HG02759 (cell line): Measurements from ENCODE around the gene DNAJC13.
"Not testable (repeated sequence)": the region's sequence is repeated elsewhere in the genome, so short reads cannot be mapped to it uniquely, and the experiment has no call there.

Source experiments
- ATAC-seq: cut with Tn5 transposase; IDR thresholded peaks from one replicate; pipeline ENCODE4 v1.9.1; 2021; ENCODE audit warnings: mild to moderate bottlenecking, moderate library complexity; ENCODE audit not compliant: unreplicated experiment

DNAJC13 gene, protein sequence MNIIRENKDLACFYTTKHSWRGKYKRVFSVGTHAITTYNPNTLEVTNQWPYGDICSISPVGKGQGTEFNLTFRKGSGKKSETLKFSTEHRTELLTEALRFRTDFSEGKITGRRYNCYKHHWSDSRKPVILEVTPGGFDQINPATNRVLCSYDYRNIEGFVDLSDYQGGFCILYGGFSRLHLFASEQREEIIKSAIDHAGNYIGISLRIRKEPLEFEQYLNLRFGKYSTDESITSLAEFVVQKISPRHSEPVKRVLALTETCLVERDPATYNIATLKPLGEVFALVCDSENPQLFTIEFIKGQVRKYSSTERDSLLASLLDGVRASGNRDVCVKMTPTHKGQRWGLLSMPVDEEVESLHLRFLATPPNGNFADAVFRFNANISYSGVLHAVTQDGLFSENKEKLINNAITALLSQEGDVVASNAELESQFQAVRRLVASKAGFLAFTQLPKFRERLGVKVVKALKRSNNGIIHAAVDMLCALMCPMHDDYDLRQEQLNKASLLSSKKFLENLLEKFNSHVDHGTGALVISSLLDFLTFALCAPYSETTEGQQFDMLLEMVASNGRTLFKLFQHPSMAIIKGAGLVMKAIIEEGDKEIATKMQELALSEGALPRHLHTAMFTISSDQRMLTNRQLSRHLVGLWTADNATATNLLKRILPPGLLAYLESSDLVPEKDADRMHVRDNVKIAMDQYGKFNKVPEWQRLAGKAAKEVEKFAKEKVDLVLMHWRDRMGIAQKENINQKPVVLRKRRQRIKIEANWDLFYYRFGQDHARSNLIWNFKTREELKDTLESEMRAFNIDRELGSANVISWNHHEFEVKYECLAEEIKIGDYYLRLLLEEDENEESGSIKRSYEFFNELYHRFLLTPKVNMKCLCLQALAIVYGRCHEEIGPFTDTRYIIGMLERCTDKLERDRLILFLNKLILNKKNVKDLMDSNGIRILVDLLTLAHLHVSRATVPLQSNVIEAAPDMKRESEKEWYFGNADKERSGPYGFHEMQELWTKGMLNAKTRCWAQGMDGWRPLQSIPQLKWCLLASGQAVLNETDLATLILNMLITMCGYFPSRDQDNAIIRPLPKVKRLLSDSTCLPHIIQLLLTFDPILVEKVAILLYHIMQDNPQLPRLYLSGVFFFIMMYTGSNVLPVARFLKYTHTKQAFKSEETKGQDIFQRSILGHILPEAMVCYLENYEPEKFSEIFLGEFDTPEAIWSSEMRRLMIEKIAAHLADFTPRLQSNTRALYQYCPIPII (N-terminal part only)

DNA sequence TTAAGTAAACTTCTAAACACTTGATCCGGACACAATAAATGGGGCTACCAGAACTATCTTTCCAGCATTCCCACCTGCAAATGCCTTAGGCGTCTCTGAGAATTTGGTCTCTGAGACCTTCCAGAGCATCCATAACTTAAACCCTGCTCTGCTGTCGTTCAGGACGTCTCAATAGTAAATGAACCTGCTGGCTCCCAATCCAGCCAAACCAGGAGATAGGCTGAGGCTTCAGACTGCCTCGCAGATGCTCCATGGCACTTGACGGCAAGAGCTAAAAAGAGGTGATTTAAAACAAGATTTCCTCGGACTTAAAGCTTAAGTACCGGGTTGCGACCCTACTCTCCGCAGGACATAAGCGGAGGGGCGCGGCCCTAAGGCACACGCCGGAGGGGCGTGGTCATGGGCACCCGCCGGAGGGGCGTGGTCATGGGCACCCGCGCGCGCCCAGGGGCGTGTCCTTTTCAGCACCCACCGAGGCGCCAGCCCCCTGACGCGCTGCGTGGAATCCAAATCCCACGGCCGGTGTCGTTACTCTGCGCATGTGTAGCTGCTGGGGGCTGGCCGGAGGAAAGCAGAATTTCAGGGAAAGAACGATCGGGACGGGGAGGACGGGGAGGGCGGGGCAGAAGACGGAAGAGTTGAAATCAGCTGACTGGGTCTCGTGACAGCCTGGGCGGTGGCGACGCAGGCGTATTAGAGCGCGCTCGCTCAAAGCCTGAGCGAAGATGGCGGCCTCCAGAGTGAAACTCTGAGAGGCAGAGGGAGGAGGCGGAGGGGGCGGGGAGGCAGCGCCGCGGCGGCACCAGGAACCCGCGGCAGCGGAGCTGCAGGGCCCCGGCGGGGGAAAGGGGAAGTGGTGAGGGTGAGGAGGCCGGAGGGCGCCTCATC lies at the start of gene DNAJC13:
TSS of gene DNAJC13 (plus strand) at position 696 of the 888 bp plus-strand sequence. CDS start 17,049 bp downstream, outside the sequence.
- peak; percentile 94 for ATAC-seq

DNA sequence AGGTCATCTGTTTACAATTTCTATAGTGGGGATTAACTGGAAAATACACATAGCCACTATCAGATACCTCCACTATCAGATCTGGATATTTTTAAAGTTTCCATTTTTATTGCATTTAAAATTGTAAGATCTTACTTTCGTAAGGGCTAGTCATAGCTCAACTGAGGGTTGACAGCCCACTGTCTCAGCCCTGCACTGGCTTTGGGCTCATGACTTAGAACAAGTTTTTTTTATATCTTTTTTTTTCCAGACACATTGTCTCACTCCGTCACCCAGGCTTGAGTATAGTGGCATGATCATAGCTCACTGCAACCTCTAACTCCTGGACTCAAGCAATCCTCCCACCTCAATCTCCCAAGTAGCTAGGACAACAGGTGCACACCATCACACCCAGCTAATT lies 48.8 kb upstream of the DNAJC13 start:
- no peak for ATAC-seq

GRCh38 chr3:132368962-132369361 lies 48.3 kb upstream of the DNAJC13 start:
- ATAC-seq: no peak

DNA sequence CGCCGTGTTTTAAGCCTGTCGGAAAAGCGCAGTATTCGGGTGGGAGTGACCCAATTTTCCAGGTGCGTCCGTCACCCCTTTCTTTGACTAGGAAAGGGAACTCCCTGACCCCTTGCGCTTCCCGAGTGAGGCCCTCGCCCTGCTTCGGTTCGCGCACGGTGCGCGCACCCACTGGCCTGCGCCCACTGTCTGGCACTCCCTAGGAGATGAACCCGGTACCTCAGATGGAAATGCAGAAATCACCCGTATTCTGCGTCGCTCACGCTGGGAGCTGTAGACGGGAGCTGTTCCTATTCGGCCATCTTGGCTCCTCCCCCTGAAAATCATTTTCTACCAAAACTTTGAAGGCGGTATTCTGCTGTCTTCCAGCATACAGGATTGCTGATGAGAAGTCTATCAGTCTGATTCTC lies 40.4 kb upstream of the DNAJC13 start:
- ATAC-seq: not testable (repeated sequence)

DNA sequence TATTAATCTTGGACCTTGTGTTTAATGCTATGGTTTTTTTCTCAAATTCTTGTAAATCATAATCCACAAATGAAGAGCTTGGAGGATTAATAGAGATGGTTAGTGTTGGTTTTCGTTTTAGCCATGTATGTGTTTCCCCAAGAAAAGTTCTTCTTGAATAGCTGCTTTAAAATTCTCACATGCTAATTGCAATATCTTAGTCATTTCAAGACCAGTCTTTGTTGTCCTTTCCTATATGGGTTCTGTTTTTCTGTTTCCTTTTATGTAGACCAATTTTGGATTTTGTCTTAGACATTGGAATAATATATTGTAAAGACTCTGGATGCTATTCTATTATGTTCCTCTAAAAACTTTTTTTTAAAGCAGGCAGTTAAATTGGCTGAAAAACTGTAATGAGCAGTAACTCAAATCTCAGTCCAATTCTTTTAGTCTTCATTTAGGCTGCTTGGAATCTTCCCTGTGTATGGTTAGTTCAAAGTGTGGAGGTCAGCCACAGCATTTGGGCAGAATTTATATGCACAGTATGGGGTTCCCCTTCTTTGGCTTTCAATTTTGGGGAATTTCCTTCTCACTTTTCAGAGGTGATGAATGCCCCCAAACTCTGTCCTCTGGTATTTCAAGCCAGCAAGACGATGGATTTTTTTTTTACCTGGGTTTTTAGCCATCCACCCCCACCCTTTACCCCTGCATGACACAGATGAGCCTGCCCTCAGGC lies 39.1 kb upstream of the DNAJC13 start:
- no peak for ATAC-seq

DNA sequence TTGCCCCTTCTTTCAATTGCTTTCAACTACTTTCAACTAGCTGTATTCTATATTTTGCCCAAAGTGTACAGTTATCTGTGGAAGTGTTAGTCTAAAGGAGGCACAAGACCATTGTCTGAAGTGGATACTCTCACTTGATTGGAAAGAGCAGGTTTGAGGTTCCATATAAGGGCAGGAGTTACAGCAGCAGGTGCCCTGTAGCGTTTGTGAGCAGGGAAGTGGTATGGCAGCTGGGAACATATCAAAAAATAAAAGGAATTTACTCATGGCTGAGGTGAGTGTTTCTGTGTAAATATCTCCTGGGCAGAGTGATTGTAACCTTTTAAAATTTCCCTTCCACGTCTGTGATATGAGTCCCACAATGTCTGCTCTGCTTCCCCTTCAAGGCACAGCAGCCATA lies 38.5 kb upstream of the DNAJC13 start:
- no peak for ATAC-seq

DNA sequence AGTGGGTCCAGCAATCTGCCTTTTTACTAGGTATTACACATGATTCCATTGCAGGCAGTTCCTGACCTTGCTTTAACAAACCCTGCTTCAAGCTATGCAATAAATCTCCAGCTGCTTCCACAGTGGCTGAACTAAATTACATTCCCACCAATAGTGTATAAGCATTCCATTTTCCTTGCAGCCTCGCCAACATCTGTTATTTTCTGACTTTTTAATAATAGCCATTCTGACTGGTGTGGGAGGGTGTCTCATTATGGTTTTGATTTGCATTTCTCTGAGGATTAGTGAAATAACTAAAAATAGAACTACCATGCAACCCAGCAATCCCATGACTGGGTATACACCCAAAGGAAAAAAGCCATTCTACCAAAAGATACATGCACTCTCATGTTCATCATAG lies 36.4 kb upstream of the DNAJC13 start:
- no peak for ATAC-seq

GRCh38 chr3:132381348-132381944 lies 35.9 kb upstream of the DNAJC13 start:
- no peak for ATAC-seq

DNA sequence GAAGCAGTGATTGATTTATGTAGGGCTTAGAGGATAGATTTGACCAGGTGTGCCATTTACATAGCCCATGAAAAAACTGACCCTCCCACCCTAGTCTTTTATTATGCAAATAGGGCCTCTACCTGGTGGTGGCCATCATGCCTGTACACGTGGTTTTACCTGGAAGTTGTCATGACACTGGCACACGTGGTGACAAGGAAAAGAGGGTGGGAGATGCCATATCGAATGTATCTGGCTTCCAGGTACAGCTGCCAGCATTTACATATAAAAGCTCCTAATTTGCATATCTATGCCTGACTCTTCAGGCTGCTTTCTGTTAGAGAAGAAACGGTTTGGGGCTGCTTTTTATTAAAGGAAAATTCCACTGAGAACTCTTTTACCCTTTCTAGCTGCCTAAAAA lies 35.0 kb upstream of the DNAJC13 start:
- no peak for ATAC-seq

- no peak for ATAC-seq
These were observed 34.6 kb upstream of the DNAJC13 start for GRCh38 chr3:132382688-132383194.

DNA sequence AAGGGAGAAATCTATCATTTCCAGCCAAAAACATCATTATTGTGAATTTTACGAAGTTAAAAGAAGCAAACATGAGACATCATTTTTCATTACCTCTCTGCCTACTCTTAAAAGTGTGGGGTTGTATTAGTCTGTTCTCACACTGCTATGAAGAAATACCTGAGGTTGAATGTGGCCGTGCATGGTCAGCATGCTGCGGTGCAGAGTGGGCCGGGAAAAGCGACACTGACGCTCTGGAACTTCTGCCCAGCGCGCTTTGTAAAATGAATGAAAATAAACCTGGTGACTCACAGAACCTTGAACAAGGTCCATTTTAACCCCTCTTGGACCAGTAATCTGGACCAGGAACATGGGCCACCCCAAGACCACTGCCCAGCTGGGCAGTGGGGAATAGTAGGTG lies 31.0 kb upstream of the DNAJC13 start:
- no peak for ATAC-seq

DNA sequence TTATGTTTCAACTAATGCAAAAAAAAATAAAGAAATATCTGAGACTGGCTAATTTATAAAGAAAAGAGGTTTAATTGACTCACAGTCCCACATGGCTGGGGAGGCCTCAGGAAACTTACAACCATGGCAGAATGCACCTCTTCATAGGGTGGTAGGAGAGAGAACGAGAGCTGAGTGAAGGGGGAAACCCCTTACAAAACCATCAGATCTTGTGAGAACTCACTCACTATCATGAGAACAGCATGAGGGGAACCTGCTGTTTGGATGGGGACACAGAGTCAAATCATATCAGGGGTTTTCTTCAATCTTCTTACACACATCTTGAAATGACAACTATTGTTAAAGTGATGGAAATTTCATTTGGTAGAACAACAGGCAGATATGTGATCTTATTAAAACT lies 24.6 kb upstream of the DNAJC13 start:
- ATAC-seq: not testable (repeated sequence)

- no peak for ATAC-seq
These were observed 23.0 kb upstream of the DNAJC13 start for GRCh38 chr3:132394320-132394719.

DNA sequence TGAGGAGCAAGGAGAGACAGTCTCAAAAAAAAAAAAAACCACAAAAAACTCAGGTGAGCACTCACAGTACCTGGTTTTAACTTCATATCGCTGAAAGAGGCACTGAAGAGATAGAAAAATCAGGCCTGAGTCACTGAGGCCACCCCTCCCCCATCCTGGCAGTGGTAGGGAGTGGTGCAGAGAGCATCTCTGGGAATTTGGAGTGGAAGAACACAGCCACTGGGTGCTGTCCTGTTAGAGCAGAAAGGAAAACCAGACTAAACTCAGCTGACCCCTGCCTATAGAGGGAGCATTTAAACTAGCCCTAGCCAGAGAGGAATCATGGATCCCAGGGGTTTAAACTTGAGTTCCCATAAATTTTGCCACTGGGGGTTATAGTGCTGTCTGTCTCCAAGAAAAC lies 22.2 kb upstream of the DNAJC13 start:
- no peak for ATAC-seq

DNA sequence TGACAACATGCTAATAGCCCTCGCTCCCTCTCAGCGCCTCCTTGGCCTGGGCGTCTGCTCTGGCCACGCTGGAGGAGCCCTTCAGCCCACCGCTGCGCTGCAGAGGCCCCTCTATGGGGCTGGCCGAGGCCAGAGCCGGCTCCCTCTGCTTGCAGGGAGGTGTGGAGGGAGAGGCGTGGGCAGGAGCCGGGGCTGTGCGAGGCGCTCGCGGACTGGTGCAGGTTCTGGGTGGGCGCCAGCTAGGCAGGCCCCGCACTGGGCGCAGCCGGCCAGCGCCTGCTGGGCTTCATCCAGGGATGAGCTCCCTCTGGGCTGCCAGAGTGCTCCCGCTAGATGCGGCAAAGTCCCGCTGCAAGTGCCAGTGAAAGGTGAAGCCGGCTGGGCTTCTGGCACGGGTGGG lies 21.0 kb upstream of the DNAJC13 start:
- ATAC-seq: no peak

GRCh38 chr3:132396776-132397175 lies 20.5 kb upstream of the DNAJC13 start:
- ATAC-seq: not testable (repeated sequence)

DNA sequence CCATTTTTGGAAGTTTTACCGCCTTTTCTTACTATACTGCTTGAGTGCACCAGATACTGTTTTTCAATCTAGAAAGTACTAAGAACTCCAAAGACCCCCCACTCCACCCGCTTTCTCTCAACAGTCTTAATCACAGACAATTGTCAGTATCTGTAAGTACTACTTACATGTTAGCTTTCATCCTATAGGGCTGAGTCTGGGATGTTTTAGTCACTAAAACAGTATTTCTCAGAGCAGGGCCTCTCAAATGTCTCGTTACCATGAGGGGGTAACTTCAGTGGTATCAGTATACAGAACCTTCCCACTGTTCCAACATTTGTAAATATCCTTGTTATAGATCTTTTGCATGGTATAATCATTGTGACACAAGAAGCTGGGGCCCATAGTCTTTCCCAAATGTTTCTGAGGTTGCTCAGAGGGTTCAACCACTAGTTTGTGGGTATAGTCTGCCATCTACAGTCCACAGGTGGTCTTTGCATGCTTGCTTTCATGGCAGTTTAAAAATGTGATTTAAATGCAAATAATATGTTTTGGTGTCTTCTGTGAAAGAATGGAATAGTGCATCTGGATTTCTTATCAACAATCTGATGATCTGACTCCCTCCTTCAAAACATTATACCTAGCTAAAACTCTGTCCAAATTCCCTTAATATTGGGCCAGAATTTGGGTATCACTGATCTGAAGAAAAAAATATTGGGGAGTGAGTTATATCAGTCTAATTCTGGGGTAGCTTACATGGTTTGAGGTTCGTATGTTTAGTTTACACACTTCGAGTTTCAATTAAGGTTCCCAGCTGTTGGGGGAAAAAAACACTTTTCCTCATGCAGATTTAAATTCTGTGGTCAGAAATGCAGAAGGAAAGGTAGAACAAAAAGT lies 18.0 kb upstream of the DNAJC13 start:
- ATAC-seq: peak; percentile 61

GRCh38 chr3:132401255-132401654 lies 16.0 kb upstream of the DNAJC13 start:
- no peak for ATAC-seq
